GM12864 (cell line): Measurements from ENCODE around the gene CFAP410.

Source experiments
- DNase-seq: peaks from one replicate; pipeline ENCODE4 v3.0.0-alpha.2; 2011; ENCODE audit warnings: low read depth
- H3K4me3 ChIP-seq: 2 replicates; pipeline ENCODE4 v1.5.1; 2011; ENCODE audit warnings: mild to moderate bottlenecking, low read depth, low read length, control low read depth
- CTCF ChIP-seq: IDR thresholded peaks from 2 replicates; pipeline ENCODE4 v1.5.1; 2011; ENCODE audit warnings: low read depth, mild to moderate bottlenecking, moderate library complexity, low read length, control low read depth, inconsistent platforms; ENCODE audit errors: missing control alignments

The CFAP410 gene

DNA sequence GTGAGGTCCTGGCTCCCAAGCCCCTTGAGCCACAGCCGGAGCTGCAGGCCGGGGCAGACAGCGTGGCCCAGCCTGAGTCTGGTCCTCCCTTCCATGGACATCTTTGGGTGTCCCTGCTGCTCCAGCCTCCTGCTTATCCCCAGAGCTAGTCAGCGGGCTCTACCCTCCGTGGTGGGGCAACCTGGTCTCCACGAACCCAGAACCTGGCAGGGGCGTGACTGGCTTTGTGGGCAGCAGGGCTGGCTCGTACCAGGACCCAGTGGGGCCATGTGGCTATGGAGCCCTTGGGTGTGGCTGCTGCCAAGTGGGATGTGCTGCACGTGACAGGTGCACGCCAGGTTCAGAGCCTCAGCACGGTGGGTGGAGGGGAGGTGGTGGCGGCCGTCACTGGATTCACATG lies 18.3 kb downstream of the CFAP410 start:
- no peak for DNase-seq
- no peak overlapping the region for H3K4me3 ChIP-seq
- no peak for TF ChIP-seq CTCF

DNA sequence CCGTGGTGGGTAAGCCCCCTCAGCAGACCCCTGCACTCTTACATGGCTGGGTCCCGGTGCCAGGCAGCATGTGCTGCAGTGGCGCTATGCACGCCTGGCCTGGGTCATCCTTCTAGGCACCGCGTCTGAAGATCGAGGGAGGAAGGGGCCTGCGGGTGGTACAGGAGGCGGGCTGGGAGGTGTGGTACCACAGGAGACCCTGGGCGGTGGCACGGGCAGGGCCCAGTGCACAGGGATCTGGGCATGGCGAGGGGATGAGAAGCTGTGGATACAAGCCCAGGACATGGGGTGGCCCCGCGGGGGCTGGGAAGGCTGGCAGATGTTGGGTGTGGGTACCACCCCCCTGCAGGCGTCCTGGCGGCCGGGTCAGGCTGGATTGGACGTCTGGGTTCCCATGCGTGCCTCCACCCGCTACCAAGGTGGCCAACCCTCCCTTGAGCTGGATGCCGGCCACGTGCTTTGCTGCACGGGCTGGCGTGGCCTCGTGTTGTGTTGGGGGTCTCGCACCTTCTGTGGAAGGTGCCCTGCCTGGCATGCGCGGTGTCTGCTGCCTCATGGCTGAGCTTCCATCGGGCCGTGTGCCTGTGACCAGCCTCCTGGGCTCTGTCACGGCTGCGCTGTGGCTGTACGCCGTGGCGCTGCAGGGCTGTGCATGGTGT lies 19.7 kb downstream of the CFAP410 start:
- TF ChIP-seq CTCF: no peak
- H3K4me3 ChIP-seq: no peak overlapping the region

DNA sequence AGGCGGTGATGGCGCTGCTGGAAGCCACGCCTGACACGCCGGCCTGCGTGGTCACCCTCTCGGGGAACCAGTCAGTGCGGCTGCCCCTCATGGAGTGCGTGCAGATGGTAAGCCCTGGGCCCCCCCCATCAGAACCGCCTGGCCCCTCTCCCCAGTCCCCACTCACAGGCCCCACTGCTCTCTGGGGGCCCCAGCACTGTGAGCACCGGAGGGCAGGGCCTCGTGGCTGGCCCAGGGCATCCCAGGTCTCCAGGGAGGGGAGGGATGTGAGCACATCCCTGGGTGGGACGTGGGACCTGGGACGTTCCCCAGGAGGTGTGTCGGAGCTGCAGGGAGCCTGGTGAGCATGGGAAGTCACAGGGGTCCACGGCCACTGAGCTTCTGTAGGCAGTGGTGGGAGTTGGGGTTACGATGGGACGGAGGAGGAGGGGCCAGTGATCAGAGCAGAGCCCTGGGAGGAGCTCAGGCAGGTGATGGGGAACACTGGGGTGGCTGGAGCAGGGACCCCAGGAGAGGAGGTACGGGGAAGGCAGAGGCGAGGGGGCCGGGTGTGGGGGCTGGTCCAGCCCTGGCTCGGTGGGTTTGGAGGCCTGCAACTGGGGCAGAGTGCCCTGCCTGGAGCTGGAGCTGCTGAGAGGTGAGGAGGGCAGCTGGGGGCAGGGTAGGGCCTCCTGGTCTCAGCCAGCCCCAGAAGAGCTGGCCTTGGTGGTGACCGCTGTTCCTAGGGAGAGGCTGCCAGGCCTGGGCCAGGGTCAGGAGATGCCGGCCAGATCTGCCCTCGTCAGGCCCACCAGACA lies 20.5 kb downstream of the CFAP410 start:
- H3K4me3 ChIP-seq: no peak overlapping the region
- no peak for TF ChIP-seq CTCF

More for the DNA sequence above, 19.7 kb downstream of the CFAP410 start:
- no peak for DNase-seq

GRCh38 chr21:44317871-44318270 lies 21.3 kb downstream of the CFAP410 start:
- no peak for TF ChIP-seq CTCF
- H3K4me3 ChIP-seq: no peak overlapping the region
- DNase-seq: no peak

More for the DNA sequence above, 20.5 kb downstream of the CFAP410 start:
- no peak for DNase-seq

GRCh38 chr21:44317241-44317782 lies 21.9 kb downstream of the CFAP410 start:
- TF ChIP-seq CTCF: no peak
- no peak overlapping the region for H3K4me3 ChIP-seq
- DNase-seq: no peak

DNA sequence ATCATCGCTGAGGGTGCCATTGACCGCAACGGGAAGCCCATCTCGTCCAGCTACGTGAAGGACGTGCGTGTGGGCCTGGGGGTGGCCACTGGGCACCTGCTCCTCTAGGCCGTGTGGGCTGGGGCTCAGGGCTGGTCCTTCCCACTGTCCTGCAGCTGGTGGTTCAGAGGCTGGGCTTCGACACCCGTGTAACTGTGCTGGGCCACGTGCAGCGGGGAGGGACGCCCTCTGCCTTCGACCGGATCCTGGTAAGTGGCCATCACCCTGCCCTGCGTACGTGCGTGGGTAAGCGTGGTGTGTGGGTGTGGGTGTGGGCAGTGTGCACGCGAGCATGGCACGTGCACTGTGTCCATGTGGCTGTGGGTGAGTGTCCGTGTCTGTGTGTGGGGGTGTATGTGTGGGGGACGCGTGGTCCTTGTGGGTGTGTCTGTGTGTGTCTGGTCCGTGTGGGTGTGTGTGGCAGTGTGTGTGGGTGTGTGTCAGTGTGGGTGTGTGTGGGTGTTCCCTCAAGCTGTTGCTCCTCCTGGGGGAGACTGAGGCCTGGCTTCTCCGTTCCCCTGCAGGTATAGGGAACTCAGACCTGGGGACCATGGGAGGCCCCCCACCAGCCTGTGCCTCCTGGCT lies 22.8 kb downstream of the CFAP410 start:
- no peak overlapping the region for H3K4me3 ChIP-seq
- TF ChIP-seq CTCF: no peak
- DNase-seq: no peak
